HUES64 (cell line): Measurements from ENCODE around the gene AHCTF1.
"Not testable (repeated sequence)": the region's sequence is repeated elsewhere in the genome, so short reads cannot be mapped to it uniquely, and the experiment has no call there.

Source experiments
- H3K27ac ChIP-seq: 2 replicates; pipeline ENCODE4 v1.7.0; 2013; ENCODE audit warnings: low read depth, low read length, inconsistent platforms
- H3K27me3 ChIP-seq: 2 replicates; pipeline ENCODE4 v1.6.1; 2013; ENCODE audit warnings: mild to moderate bottlenecking, low read length; ENCODE audit not compliant: insufficient read depth
- H3K36me3 ChIP-seq: 2 replicates; pipeline ENCODE4 v1.6.1; 2013; ENCODE audit warnings: mild to moderate bottlenecking, low read length; ENCODE audit not compliant: insufficient read depth
- H3K4me1 ChIP-seq: 2 replicates; pipeline ENCODE4 v1.6.1; 2013; ENCODE audit warnings: mild to moderate bottlenecking, low read length, moderate library complexity; ENCODE audit not compliant: insufficient read depth
- H3K4me3 ChIP-seq: 2 replicates; pipeline ENCODE4 v1.5.1; 2013; ENCODE audit warnings: mild to moderate bottlenecking, low read length, moderate library complexity
- H3K9ac ChIP-seq: 2 replicates; pipeline ENCODE4 v1.6.1; 2013; ENCODE audit warnings: mild to moderate bottlenecking, low read depth, low read length
- H3K9me3 ChIP-seq: 2 replicates; pipeline ENCODE4 v1.6.1; 2013; ENCODE audit warnings: low read depth, low read length; ENCODE audit not compliant: insufficient read depth
- WGBS: fragments of 150-250, 120-280 bp; methylation state at CpG from one replicate; pipeline ENCODE4 v1.1.7; 2013; ENCODE audit warnings: missing lambda C conversion rate; 5-methylcytosine and 5-hydroxymethylcytosine counted together

AHCTF1 gene

DNA sequence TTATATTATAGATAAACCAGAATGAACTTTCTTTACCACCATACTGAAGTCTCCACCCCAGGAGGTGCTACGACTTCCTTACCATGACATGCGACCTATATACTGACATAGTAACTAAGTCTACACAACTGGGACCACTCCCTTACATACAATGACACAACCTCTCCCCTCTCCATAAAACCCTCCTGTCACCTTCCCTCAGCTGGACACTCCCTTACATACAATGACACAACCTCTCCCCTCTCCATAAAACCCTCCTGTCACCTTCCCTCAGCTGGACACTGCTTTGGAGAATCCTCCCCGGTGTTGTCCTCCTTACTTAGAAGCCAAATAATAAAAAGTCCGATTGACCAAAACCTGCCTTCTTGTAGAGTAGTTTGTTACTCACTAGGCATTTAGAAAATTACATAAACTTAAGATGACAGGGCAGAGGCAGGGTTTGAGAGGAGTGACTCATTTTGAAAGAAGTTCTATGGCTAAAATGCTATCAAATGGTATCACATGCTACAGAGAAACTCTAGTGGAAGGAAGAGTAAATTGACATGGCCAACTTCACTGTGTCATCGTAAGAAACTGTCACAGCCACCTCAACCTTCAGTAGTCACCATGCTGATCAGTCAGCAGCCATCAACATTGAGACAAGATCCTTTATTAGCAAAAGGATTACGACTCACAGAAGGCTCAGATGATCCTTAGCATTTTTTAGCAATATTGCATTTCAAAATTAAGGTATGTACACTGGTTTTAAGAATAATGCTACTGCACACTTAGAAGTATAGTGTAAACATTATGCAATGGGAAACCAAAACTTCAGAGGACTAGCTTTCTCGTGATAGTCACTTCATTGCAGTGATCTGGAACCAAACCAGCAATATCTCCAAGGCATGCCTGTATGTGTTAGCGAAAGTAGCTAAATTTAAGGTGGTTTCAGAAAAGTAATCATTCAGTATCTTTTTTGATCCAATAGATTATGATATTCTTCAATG is 56.4 kb downstream of the AHCTF1 start:
- Histone ChIP-seq H3K9me3 (no peaks in the 10 kb centered on the region), H3K9ac (no peak overlapping the region), H3K36me3 (peaks cover 90% of the 10 kb centered on the region), H3K27me3 (no peaks in the 10 kb centered on the region), H3K27ac (no peak overlapping the region), H3K4me1 (no peaks in the 10 kb centered on the region), H3K4me3 (no peak overlapping the region)
- 95% methylated on average over 8 of the region's 8 CpGs for WGBS

DNA sequence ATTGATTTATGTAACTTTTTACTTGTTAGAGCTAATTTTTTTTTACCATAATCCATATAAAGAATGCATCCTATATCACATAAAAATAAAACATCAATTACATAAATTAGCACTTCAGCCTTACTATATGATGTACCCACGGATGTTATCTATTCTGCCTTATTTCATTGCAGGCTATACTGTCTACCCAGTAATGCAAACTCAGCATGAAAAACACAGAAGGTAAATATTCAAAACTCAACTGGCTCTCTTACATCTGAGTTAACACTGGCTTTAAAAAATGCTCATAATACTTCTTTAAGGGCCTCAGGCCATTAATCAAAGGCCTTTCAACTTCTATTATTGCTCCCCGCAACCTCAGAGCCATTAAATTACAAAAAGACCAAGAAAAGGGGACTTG is 65.8 kb downstream of the AHCTF1 start:
- Histone ChIP-seq H3K4me3 (no peak overlapping the region), H3K27ac (no peak overlapping the region), H3K36me3 (peaks cover 88% of the 10 kb centered on the region), H3K9me3 (no peaks in the 10 kb centered on the region), H3K9ac (no peak overlapping the region), H3K4me1 (no peaks in the 10 kb centered on the region), H3K27me3 (no peaks in the 10 kb centered on the region)
- WGBS: 94% methylated on average over 2 of the region's 2 CpGs

DNA sequence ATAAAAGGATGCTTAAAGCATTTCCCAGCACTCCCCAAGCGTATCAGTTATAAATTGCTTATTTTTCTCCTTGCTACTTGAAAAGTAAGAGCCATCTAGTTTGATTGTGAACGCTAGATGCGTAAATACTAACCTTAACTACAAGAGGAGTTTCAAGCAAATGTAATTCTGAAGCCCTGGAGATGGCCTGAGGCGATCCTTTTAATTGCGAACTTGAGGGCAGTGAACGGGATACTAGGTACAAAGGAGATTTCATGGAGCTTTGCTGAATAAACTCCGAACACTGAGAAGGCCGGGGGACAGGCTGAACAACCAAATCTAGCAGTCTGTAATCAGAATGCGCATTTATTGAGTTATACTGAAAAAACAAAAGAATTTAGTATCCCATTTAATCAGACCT is 68.0 kb downstream of the AHCTF1 start:
- H3K4me1 ChIP-seq, H3K9ac ChIP-seq, H3K4me3 ChIP-seq, H3K27me3 ChIP-seq, H3K9me3 ChIP-seq, H3K27ac ChIP-seq: not testable (repeated sequence)
- H3K36me3 ChIP-seq: peaks cover 90% of the 10 kb centered on the region
- WGBS: 95% methylated on average over 9 of the region's 9 CpGs

DNA sequence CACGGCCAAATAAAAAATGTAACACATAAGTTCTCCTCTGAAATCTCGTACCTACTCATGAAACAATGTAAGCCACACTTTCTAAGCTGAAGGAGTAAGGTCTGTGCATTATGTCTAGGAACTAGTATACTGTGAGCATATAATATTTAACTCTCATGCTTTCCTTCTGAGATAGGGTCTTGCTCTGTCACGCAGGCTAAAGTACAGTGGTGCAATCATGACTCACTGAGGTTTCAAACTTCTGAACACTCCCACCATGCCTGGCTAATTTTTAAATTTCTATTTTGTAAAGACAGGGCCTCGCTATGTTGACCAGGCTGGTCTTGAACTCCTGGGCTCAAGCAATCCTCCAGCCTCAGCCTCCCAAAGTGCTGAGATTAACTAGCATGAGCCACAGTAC is 71.3 kb downstream of the AHCTF1 start:
- WGBS: 95% methylated on average over 4 of the region's 4 CpGs
- Histone ChIP-seq H3K9me3 (no peaks in the 10 kb centered on the region), H3K36me3 (peaks cover 94% of the 10 kb centered on the region), H3K4me1 (no peaks in the 10 kb centered on the region), H3K4me3 (no peak overlapping the region), H3K27ac (no peak overlapping the region), H3K27me3 (no peaks in the 10 kb centered on the region), H3K9ac (no peak overlapping the region)

DNA sequence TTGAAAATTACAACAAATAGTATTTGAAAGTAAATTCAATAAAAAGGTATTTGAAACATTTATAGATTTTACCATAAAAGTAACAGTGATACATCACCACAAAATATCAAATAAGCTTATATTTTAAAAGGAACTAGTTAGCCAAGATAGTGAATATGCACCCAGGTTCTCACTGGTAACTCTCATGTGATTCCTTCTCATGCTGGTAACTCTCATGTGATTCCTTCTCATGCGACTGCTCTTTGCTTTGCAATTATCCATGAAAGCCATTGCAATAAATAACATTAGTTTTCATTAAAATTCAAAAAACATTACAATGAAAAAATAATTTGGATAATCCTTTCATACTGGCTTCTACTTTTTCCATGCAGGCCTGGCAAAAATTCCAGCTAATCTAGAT is 75.4 kb downstream of the AHCTF1 start:
- Histone ChIP-seq H3K9ac (no peak overlapping the region), H3K9me3 (no peaks in the 10 kb centered on the region), H3K27ac (no peak overlapping the region), H3K4me1 (no peaks in the 10 kb centered on the region), H3K27me3 (no peaks in the 10 kb centered on the region), H3K4me3 (no peak overlapping the region), H3K36me3 (peaks cover 96% of the 10 kb centered on the region)
- 92% methylated on average over 1 of the region's 1 CpG for WGBS

DNA sequence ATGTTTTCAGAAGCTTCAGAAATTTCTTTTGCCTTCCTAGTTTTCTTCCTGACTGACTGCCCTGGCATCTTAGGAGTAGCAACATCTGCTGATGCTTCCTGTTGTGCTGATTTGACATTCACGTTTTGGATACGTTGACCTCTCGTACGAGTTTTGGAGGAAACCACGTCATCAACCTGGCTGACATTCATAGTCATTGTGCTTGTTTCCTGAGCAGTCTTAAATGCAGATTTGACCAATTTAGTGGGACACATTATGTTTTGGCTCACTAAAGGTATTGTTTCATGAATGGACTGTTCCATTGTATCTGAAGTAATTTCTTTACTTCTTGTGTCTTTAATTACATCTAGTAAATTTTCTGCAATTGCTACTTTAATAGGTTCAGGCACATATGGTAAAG is 81.1 kb downstream of the AHCTF1 start:
- not testable (repeated sequence) for H3K9me3 ChIP-seq, H3K4me3 ChIP-seq, H3K9ac ChIP-seq, H3K4me1 ChIP-seq, H3K27me3 ChIP-seq, H3K27ac ChIP-seq
- peaks cover 94% of the 10 kb centered on the region for H3K36me3 ChIP-seq
- no CpG with 5 or more reads among the region's 5 CpGs for WGBS

DNA sequence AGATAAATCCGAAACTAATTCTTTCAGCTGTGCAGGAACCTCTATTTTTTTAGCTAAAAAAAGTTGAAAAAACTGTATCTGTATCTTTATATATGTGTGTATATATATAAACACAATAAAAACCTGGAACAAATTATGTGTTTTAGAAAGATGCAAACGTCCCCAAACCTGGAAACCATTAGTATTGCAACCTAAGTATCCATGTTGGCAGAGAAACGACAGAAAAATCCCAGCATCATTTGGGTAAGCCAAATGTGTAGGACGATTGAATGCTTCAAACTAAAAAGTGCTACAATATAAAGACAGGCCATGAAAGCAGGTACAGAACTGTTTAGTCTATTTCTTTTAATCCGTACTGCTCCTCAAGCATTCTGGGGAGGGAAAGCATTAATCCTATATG is 87.9 kb downstream of the AHCTF1 start:
- no peaks in the 10 kb centered on the region for H3K9me3 ChIP-seq
- H3K36me3 ChIP-seq: peaks cover 83% of the 10 kb centered on the region
- no peaks in the 10 kb centered on the region for H3K27me3 ChIP-seq
- no peak overlapping the region for H3K9ac ChIP-seq
- H3K4me1 ChIP-seq: no peaks in the 10 kb centered on the region
- no peak overlapping the region for H3K27ac ChIP-seq
- H3K4me3 ChIP-seq: no peak overlapping the region
- WGBS: 98% methylated on average over 4 of the region's 5 CpGs

DNA sequence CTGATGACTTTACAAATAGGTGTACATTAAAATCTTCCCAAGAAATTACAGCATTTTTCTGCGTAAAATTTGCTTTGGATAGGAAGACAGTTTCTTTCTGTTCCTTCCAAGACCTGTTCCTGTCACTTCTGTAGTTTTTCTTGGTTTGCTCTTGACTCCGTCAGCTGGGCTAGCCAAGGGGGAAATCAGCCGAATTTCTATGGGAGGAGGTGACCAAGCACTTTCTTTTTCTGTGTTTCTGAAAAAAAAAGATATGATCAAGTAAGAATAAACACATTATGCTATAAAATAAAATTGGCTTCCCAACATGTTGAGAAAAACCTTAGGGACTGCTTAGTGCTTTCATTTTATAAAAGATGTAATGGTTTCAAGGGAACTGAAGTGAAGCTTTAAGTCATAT is 91.0 kb downstream of the AHCTF1 start:
- WGBS: 95% methylated on average over 2 of the region's 3 CpGs
- H3K9ac ChIP-seq, H3K4me3 ChIP-seq, H3K4me1 ChIP-seq, H3K27ac ChIP-seq, H3K27me3 ChIP-seq, H3K9me3 ChIP-seq: not testable (repeated sequence)
- peaks cover 53% of the 10 kb centered on the region for H3K36me3 ChIP-seq

DNA sequence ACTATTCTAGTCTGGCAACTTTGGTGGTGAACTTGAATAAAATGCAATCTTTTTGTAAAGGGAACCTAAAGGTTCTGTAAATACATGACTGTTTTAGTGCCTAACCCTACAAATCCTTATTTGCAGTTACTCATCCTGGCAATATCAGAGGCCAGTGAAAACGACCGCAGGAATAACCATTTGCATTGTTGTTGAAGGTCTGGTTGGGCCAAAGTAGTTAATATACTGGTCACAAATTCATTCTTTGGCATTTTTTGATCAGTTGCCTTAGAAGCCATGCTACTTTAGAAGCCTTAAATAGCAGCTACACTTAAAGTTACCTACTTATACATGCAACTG is 93.7 kb downstream of the AHCTF1 start:
- 96% methylated on average over 2 of the region's 2 CpGs for WGBS
- Histone ChIP-seq H3K36me3 (peaks cover 28% of the 10 kb centered on the region), H3K27ac (no peak overlapping the region), H3K4me3 (no peak overlapping the region), H3K9me3 (no peaks in the 10 kb centered on the region), H3K27me3 (no peaks in the 10 kb centered on the region), H3K4me1 (no peaks in the 10 kb centered on the region), H3K9ac (no peak overlapping the region)

DNA sequence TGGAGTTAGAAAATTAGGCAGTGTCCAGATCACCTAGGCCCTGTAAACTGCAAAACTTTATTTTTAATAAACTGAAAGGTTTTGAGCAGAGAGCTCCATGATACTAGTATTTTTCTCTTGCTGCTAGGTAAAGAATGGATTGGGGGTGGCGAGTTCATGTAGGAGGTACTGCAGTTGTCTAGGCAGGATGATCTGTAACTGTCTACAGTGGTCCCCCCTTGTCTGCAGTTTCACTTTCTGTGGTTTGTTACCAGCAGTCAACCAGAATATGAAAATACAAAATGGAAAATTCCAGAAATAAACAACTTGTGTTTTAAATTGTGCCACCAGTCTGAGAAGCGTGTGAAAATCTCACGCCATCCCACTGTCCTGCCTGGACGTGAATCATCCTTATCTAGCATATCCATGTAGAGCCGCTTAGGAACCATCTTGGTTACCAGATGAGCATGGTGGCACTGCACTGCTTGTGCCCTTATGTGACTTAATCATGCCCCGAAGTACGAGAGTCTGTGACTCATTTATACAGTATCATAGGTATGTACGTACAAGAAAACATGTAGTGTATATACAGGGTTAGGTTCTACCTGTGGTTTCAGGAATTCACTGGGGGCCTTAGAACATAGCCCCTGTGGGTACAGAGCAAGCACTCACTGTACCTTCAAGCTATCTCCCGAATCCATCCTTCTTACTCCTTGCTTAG is 94.2 kb downstream of the AHCTF1 start:
- 94% methylated on average over 9 of the region's 9 CpGs for WGBS
- no peaks in the 10 kb centered on the region for H3K27me3 ChIP-seq
- no peak overlapping the region for H3K27ac ChIP-seq
- H3K4me1 ChIP-seq: no peaks in the 10 kb centered on the region
- H3K9ac ChIP-seq: no peak overlapping the region
- H3K9me3 ChIP-seq: no peaks in the 10 kb centered on the region
- H3K4me3 ChIP-seq: no peak overlapping the region
- peaks cover 23% of the 10 kb centered on the region for H3K36me3 ChIP-seq

DNA sequence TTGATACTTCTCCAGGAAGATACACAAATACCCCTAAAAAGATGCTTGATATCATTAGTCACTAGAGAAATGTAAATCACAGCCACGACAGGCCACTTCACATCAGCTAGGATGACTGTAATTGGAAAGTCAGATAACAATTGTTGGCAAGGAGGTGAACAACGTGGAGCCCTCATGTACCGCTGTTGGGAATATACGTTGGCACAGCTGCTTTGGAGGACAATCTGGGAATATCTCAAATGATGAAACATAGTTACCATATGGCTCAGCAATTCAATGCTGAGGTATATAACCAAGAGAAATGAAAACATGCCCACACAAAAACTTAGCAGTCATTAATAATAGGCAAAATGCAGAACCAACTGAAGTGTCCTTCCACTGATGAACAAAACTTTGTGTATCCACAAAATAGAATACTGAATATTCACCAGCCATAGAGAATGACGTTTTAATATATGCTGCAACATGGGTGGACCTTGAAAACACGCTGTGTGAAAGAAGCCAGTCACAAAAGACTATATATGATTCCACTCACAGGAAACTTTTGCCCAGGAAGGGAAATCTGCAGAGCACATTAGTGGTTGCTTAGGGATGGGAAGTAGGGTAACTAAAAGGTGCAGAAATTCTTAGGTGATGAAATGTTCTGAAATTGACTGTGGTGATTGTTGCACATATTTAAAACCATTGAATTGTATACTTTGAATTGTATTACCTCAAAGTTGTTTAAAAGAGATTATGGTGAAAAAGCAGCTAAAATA is 95.4 kb downstream of the AHCTF1 start:
- Histone ChIP-seq H3K9ac (no peak overlapping the region), H3K4me1 (no peaks in the 10 kb centered on the region), H3K27ac (no peak overlapping the region), H3K9me3 (no peaks in the 10 kb centered on the region), H3K4me3 (no peak overlapping the region), H3K27me3 (no peaks in the 10 kb centered on the region), H3K36me3 (peaks cover 18% of the 10 kb centered on the region)
- WGBS: 79% methylated on average over 6 of the region's 6 CpGs
